IMR-90 (cell line): Measurements from ENCODE around the gene SPON1. TPM values are rescaled to one million over a fixed set of nuclear protein-coding genes. Genes with fewer than 3 reads are reported as not detected.

ENCODE experiments used
- ATAC-seq: fragments of 200-7000 bp; cut with Tn5 transposase; 2 replicates; pipeline ENCODE4 v1.9.1; 2020; ENCODE audit warnings: low read depth, mild to moderate bottlenecking, moderate library complexity
- BruUV-seq: library from RNA; stranded (reverse); fragments of 400-500 nt; replicated peaks from 2 replicates; lab custom pipeline; 2021; lab: Mats Ljungman, UMichigan
- CTCF ChIA-PET: fragments of 300-600 bp; formaldehyde crosslinking; extraction: SDS; loops from one replicate; lab custom pipeline; 2021; ENCODE audit warnings: antibody characterized with exemption; lab: Yijun Ruan, JAX
- POLR2A ChIA-PET: fragments of 300-600 bp; sonication (Branson Sonifier 250); formaldehyde crosslinking; loops from one replicate; lab custom pipeline; 2022; ENCODE audit warnings: antibody characterized with exemption; ENCODE audit not compliant: unreplicated experiment; lab: Charles Lee
- DNase-seq: peaks from one replicate; pipeline ENCODE4 v3.0.0; 2013
- H2AFZ ChIP-seq: replicated peaks from 2 replicates; pipeline ENCODE3; 2013; ENCODE audit warnings: low read length, mild to moderate bottlenecking; ENCODE audit not compliant: poor library complexity
- H2AK5ac ChIP-seq: 2 replicates; pipeline ENCODE4 v1.6.1; 2013; ENCODE audit warnings: low read depth, low read length, inconsistent platforms
- H2AK9ac ChIP-seq: replicated peaks from 2 replicates; pipeline ENCODE3; 2013; ENCODE audit warnings: mild to moderate bottlenecking, low read depth, low read length, moderate library complexity; ENCODE audit not compliant: poor library complexity
- H2BK120ac ChIP-seq: 2 replicates; pipeline ENCODE4 v1.6.1; 2013; ENCODE audit warnings: low read depth, low read length, inconsistent platforms
- H2BK15ac ChIP-seq: 3 replicates; pipeline ENCODE4 v1.6.1; 2013; ENCODE audit warnings: low read depth, low read length, inconsistent platforms
- H2BK20ac ChIP-seq: 2 replicates; pipeline ENCODE4 v1.6.1; 2013; ENCODE audit warnings: low read depth, mild to moderate bottlenecking, inconsistent platforms, low read length, moderate library complexity
- H2BK5ac ChIP-seq: 2 replicates; pipeline ENCODE4 v1.6.1; 2013; ENCODE audit warnings: mild to moderate bottlenecking, low read depth, low read length, inconsistent platforms; ENCODE audit not compliant: poor library complexity, severe bottlenecking
- H3K14ac ChIP-seq: replicated peaks from 2 replicates; pipeline ENCODE4 v1.6.1; 2013; ENCODE audit warnings: low read depth, low read length, inconsistent platforms
- H3K18ac ChIP-seq: 2 replicates; pipeline ENCODE4 v1.6.1; 2013; ENCODE audit warnings: low read depth, low read length, control low read depth
- H3K23ac ChIP-seq: 2 replicates; pipeline ENCODE4 v1.6.1; 2013; ENCODE audit warnings: low read depth, low read length, inconsistent platforms
- H3K27ac ChIP-seq: 2 replicates; pipeline ENCODE4 v1.5.1; 2013; ENCODE audit warnings: mild to moderate bottlenecking, control low read depth, low read length; ENCODE audit not compliant: insufficient read depth
- H3K27me3 ChIP-seq: 2 replicates; pipeline ENCODE4 v1.6.1; 2013; ENCODE audit warnings: low read length; ENCODE audit not compliant: control insufficient read depth, insufficient read depth
- H3K36me3 ChIP-seq: 2 replicates; pipeline ENCODE4 v1.6.1; 2013; ENCODE audit warnings: low read length, mixed read lengths; ENCODE audit not compliant: control insufficient read depth, insufficient read depth
- H3K4ac ChIP-seq: 2 replicates; pipeline ENCODE4 v1.6.1; 2013; ENCODE audit warnings: low read depth, low read length, inconsistent platforms
- H3K4me1 ChIP-seq: 2 replicates; pipeline ENCODE4 v1.6.1; 2013; ENCODE audit warnings: low read length, mixed read lengths; ENCODE audit not compliant: control insufficient read depth, insufficient read depth
- H3K4me2 ChIP-seq: 2 replicates; pipeline ENCODE4 v1.6.1; 2013; ENCODE audit warnings: low read depth, mild to moderate bottlenecking, control low read depth, low read length, moderate library complexity
- H3K4me3 ChIP-seq: 2 replicates; pipeline ENCODE4 v1.5.1; 2013; ENCODE audit warnings: low read depth, mild to moderate bottlenecking, control low read depth, low read length, moderate library complexity; ENCODE audit not compliant: insufficient read depth
- H3K56ac ChIP-seq: 2 replicates; pipeline ENCODE4 v1.6.1; 2013; ENCODE audit warnings: low read length, inconsistent platforms; ENCODE audit not compliant: insufficient read depth; ENCODE audit errors: extremely low read depth
- H3K79me1 ChIP-seq, 2 experiments: 2 replicates each; pipeline ENCODE4 v1.6.1; 2013; ENCODE audit warnings: low read length in 2 of 2, inconsistent platforms in 1 of 2, low read depth in 1 of 2
- H3K9ac ChIP-seq: 2 replicates; pipeline ENCODE4 v1.6.1; 2013; ENCODE audit warnings: low read depth, low read length, control low read depth
- H3K9me1 ChIP-seq: 2 replicates; pipeline ENCODE4 v1.6.1; 2013; ENCODE audit warnings: low read length, inconsistent platforms; ENCODE audit not compliant: insufficient read depth
- H3K9me3 ChIP-seq: 2 replicates; pipeline ENCODE4 v1.6.1; 2013; ENCODE audit warnings: low read length; ENCODE audit not compliant: control insufficient read depth, insufficient read depth
- H4K20me1 ChIP-seq: 2 replicates; pipeline ENCODE4 v1.6.1; 2013; ENCODE audit warnings: low read length, inconsistent platforms; ENCODE audit not compliant: insufficient read depth
- H4K5ac ChIP-seq: 2 replicates; pipeline ENCODE4 v1.6.1; 2013; ENCODE audit warnings: mild to moderate bottlenecking, low read depth, low read length, control low read depth
- H4K8ac ChIP-seq, 2 experiments: 2 replicates each; pipeline ENCODE4 v1.6.1; 2013; ENCODE audit warnings: low read depth in 2 of 2, low read length in 2 of 2, control low read depth in 1 of 2, inconsistent platforms in 1 of 2
- H4K91ac ChIP-seq: 2 replicates; pipeline ENCODE4 v1.6.1; 2013; ENCODE audit warnings: low read depth, low read length, inconsistent platforms; ENCODE audit not compliant: insufficient read depth
- CEBPB ChIP-seq: IDR thresholded peaks from 2 replicates; pipeline ENCODE4 v1.6.1; 2012; ENCODE audit warnings: low read depth, low read length, improper control_type of control experiment
- CHD1 ChIP-seq: IDR thresholded peaks from 2 replicates; pipeline ENCODE4 v1.6.1; 2012; ENCODE audit warnings: low read depth, low read length, improper control_type of control experiment
- NFE2L2 ChIP-seq: fragments of 150-350 bp; IDR thresholded peaks from 2 replicates; pipeline ENCODE4 v1.6.1; 2016; ENCODE audit warnings: low read depth, mild to moderate bottlenecking, low read length
- RAD21 ChIP-seq: IDR thresholded peaks from 2 replicates; pipeline ENCODE4 v1.6.1; 2012; ENCODE audit warnings: low read length, improper control_type of control experiment
- RCOR1 ChIP-seq: IDR thresholded peaks from 2 replicates; pipeline ENCODE4 v1.6.1; 2012; ENCODE audit warnings: mild to moderate bottlenecking, low read length, improper control_type of control experiment; ENCODE audit not compliant: insufficient replicate concordance
- RFX5 ChIP-seq: IDR thresholded peaks from 2 replicates; pipeline ENCODE4 v1.8.0; 2012; ENCODE audit warnings: low read depth, mild to moderate bottlenecking, low read length, moderate library complexity
- SMC3 ChIP-seq: fragments of 150-350 bp; IDR thresholded peaks from 2 replicates; pipeline ENCODE4 v1.6.1; 2016; ENCODE audit warnings: low read depth, mild to moderate bottlenecking, antibody characterized with exemption, low read length, moderate library complexity
- WGBS, 2 experiments: methylation state at CpG; one replicate each; pipeline versions ENCODE4 v1.1.5 to v1.1.7; 2013; ENCODE audit warnings: missing lambda C conversion rate in 2 of 2; ENCODE audit not compliant: insufficient read length in 1 of 2; ENCODE audit errors: extremely low coverage in 2 of 2; 5-methylcytosine and 5-hydroxymethylcytosine counted together
- dilution Hi-C: fragments of 300-500 bp; cut with HindIII; formaldehyde crosslinking; loops from one replicate; pipeline ENCODE4 v1.14.3; 2018; ENCODE audit warnings: low sequenced_read_pairs; ENCODE audit not compliant: unreplicated experiment
- in situ Hi-C: fragments of 300-500 bp; cut with MboI; formaldehyde crosslinking; loops from 3 replicates; pipeline ENCODE4 v1.14.3; 2019; ENCODE audit warnings: low sequenced_read_pairs, inconsistent platforms, mixed read lengths
- intact Hi-C: fragments of 100-400 bp; cut with micrococcal nuclease; formaldehyde crosslinking; loops from 2 replicates; pipeline ENCODE4 v1.10.0; 2022
- polyA plus RNA-seq, 3 experiments: library from polyadenylated mRNA; depleted of rRNA; stranded (reverse); fragments of >200 nt; gene quantifications; 2 replicates each; pipeline ENCODE4 v1.2.3, GENCODE V29; 2012; ENCODE audit warnings: low replicate concordance in 1 of 3
- total RNA-seq: library from RNA; depleted of rRNA; stranded (reverse); fragments of >200 nt; gene quantifications from 2 replicates; pipeline ENCODE4 v1.2.3, GENCODE V29; 2012
- TF ChIP-seq, protein P1 (sequence below): conservative IDR thresholded peaks from 2 replicates; pipeline ENCODE4 v1.5.1; 2012; ENCODE audit warnings: mild to moderate bottlenecking, low read depth, low read length, improper control_type of control experiment
- TF ChIP-seq, protein P2 (sequence below): fragments of 150-350 bp; IDR thresholded peaks from 2 replicates; pipeline ENCODE4 v1.6.1; 2016; ENCODE audit warnings: low read depth, mild to moderate bottlenecking, low read length, moderate library complexity, borderline replicate concordance

The SPON1 gene
- total and polyA plus RNA-seq, 2 of the 4 experiments (the other 2 are of a cell fraction) = 0.62 to 0.72 TPM

DNA sequence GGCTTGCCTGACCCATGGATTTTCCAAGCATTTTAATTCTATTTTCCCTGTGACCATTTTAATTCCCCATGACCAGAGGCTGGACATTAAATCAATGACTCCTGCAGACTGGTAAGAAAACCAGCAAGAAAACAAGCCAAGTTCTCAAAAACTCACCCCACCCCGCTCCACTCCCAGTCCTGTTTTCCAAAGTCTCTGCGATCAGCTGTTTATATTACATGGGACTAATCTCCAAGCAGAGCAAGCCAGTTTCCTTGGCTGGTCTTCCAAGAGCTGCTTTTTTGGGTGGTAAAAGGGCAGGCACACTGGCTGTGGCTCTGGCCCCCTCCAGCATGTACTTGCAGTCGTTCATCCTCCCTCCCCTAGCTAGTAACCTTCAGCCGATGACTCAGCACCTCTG, 298.5 kb downstream of the SPON1 start:
- BruUV-seq = no TSS peak

More for the DNA sequence above, 298.5 kb downstream of the SPON1 start:
- Histone ChIP-seq H3K4me2 (no peak overlapping the region), H4K91ac (no peak overlapping the region), H2BK120ac (no peak overlapping the region), H3K27ac (no peak overlapping the region), H3K9me1 (no peaks in the 10 kb centered on the region), H2BK5ac (no peak overlapping the region), H3K4me3 (no peak overlapping the region), H3K9me3 (no peaks in the 10 kb centered on the region), H3K4ac (no peak overlapping the region), H3K27me3 (no peaks in the 10 kb centered on the region), H2AFZ (no peak overlapping the region), H3K56ac (no peak overlapping the region), H4K8ac (no peak overlapping the region), H3K18ac (no peak overlapping the region), H3K36me3 (peaks cover 8% of the 10 kb centered on the region), H2BK15ac (no peak overlapping the region), H4K5ac (no peak overlapping the region), H3K4me1 (peaks cover 9% of the 10 kb centered on the region), H3K23ac (no peak overlapping the region), H3K14ac (no peak overlapping the region), H3K9ac (no peak overlapping the region), H2BK20ac (no peak overlapping the region), H3K79me1 (no peaks in the 10 kb centered on the region), H2AK9ac (no peak overlapping the region), H2AK5ac (no peak overlapping the region), H4K20me1 (no peaks in the 10 kb centered on the region)
- dilution Hi-C loops (no loop called here), in situ Hi-C loops (loop anchor here (25.0 kb wide), 1 partner anchor 626 kb away; the partner anchor contains the start of gene CYP2R1), intact Hi-C loops (no loop called here)
- ATAC-seq = no peak
- ChIA-PET CTCF (interaction anchor here (1.0 kb wide), 1 partner anchor 10 kb away, joined by 3 read pairs; no protein-coding TSS in a partner anchor), POLR2A (no interaction called here)
- no peak for DNase-seq
- no CpG with 5 or more reads among the region's 4 CpGs for WGBS, 2 experiments
- TF ChIP-seq RAD21 = no peak
- no peak for TF ChIP-seq RFX5
- no peak for TF ChIP-seq CHD1
- TF ChIP-seq, protein P1, sequence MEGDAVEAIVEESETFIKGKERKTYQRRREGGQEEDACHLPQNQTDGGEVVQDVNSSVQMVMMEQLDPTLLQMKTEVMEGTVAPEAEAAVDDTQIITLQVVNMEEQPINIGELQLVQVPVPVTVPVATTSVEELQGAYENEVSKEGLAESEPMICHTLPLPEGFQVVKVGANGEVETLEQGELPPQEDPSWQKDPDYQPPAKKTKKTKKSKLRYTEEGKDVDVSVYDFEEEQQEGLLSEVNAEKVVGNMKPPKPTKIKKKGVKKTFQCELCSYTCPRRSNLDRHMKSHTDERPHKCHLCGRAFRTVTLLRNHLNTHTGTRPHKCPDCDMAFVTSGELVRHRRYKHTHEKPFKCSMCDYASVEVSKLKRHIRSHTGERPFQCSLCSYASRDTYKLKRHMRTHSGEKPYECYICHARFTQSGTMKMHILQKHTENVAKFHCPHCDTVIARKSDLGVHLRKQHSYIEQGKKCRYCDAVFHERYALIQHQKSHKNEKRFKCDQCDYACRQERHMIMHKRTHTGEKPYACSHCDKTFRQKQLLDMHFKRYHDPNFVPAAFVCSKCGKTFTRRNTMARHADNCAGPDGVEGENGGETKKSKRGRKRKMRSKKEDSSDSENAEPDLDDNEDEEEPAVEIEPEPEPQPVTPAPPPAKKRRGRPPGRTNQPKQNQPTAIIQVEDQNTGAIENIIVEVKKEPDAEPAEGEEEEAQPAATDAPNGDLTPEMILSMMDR = no peak
- TF ChIP-seq, protein P2, sequence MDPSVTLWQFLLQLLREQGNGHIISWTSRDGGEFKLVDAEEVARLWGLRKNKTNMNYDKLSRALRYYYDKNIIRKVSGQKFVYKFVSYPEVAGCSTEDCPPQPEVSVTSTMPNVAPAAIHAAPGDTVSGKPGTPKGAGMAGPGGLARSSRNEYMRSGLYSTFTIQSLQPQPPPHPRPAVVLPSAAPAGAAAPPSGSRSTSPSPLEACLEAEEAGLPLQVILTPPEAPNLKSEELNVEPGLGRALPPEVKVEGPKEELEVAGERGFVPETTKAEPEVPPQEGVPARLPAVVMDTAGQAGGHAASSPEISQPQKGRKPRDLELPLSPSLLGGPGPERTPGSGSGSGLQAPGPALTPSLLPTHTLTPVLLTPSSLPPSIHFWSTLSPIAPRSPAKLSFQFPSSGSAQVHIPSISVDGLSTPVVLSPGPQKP = no peak
- no peak for TF ChIP-seq NFE2L2
- TF ChIP-seq SMC3 = no peak
- no peak for TF ChIP-seq CEBPB
- TF ChIP-seq RCOR1 = no peak
